KMS-11 (cell line): ENCODE results near the gene ELAVL1.

ENCODE experiments used
- H2AFZ ChIP-seq: fragments of 200-600 bp; sonication (generic); 2 replicates; pipeline ENCODE4 v1.6.1; 2016; ENCODE audit warnings: antibody characterized with exemption, mixed run types, low read depth
- H3K27ac ChIP-seq: fragments of 200-600 bp; sonication (generic); 2 replicates; pipeline ENCODE4 v1.6.1; 2016; ENCODE audit warnings: mild to moderate bottlenecking, mixed run types
- H3K27me3 ChIP-seq: fragments of 200-600 bp; sonication (generic); 2 replicates; pipeline ENCODE4 v1.6.1; 2017; ENCODE audit warnings: mild to moderate bottlenecking, low read depth, mixed run types, moderate library complexity; ENCODE audit not compliant: insufficient read depth
- H3K36me3 ChIP-seq: fragments of 200-600 bp; sonication (generic); 2 replicates; pipeline ENCODE4 v1.6.1; 2017; ENCODE audit warnings: mild to moderate bottlenecking, mixed run types; ENCODE audit not compliant: insufficient read depth
- H3K4me1 ChIP-seq: fragments of 200-600 bp; sonication (generic); 2 replicates; pipeline ENCODE4 v1.6.1; 2016; ENCODE audit warnings: mild to moderate bottlenecking, low read depth, mixed run types; ENCODE audit not compliant: poor library complexity, severe bottlenecking
- H3K4me2 ChIP-seq: fragments of 200-600 bp; sonication (generic); 2 replicates; pipeline ENCODE4 v1.7.0; 2016; ENCODE audit warnings: mild to moderate bottlenecking, mixed run types
- H3K4me3 ChIP-seq: fragments of 200-600 bp; sonication (generic); IDR thresholded peaks from 2 replicates; pipeline ENCODE4 v1.6.1; 2017; ENCODE audit warnings: low read depth, low read length, mixed read lengths; ENCODE audit not compliant: insufficient read depth
- H3K79me2 ChIP-seq: fragments of 200-600 bp; sonication (generic); 2 replicates; pipeline ENCODE4 v1.6.1; 2016; ENCODE audit warnings: low read depth, mixed run types; ENCODE audit not compliant: insufficient read depth
- H3K9ac ChIP-seq: fragments of 200-600 bp; sonication (generic); 2 replicates; pipeline ENCODE4 v1.6.1; 2016; ENCODE audit warnings: mild to moderate bottlenecking, mixed run types
- H4K20me1 ChIP-seq: fragments of 200-600 bp; sonication (generic); 2 replicates; pipeline ENCODE4 v1.6.1; 2016; ENCODE audit warnings: mild to moderate bottlenecking, mixed run types; ENCODE audit not compliant: insufficient read depth
- CTCF ChIP-seq: fragments of 200-600 bp; sonication (generic); conservative IDR thresholded peaks from 2 replicates; pipeline ENCODE4 v1.6.1; 2017; ENCODE audit warnings: low read depth, mild to moderate bottlenecking, antibody characterized with exemption, low read length, moderate library complexity, mixed read lengths

Gene ELAVL1

GRCh38 chr19:7942981-7943443 lies 62.4 kb downstream of the ELAVL1 start:
- Histone ChIP-seq H2AFZ (peak overlapping the region; percentile 57), H3K4me2 (peak overlapping the region; percentile 76), H3K9ac (peak overlapping the region; percentile 99), H3K36me3 (no peaks in the 10 kb centered on the region), H3K79me2 (peaks cover 41% of the 10 kb centered on the region), H3K4me3 (no peak overlapping the region), H3K27ac (peak overlapping the region; percentile 90), H3K27me3 (no peaks in the 10 kb centered on the region), H3K4me1 (peaks cover 15% of the 10 kb centered on the region), H4K20me1 (no peaks in the 10 kb centered on the region)
- no peak for TF ChIP-seq CTCF

- H3K36me3 ChIP-seq, result no peaks in the 10 kb centered on the region
- H3K79me2 ChIP-seq, result peaks cover 43% of the 10 kb centered on the region
- no peak overlapping the region for H3K4me3 ChIP-seq
- H3K4me2 ChIP-seq, result peak overlapping the region; percentile 76
- no peak for TF ChIP-seq CTCF
- no peak overlapping the region for H3K27ac ChIP-seq
- H3K27me3 ChIP-seq, result no peaks in the 10 kb centered on the region
- no peaks in the 10 kb centered on the region for H4K20me1 ChIP-seq
- H3K4me1 ChIP-seq, result peaks cover 15% of the 10 kb centered on the region
- H3K9ac ChIP-seq, result no peak overlapping the region; the same call in 1 of the 2 replicates
- H2AFZ ChIP-seq, result no peak overlapping the region
Observed at GRCh38 chr19:7941895-7942596, 63.4 kb downstream of the ELAVL1 start.

GRCh38 chr19:7940841-7941240 lies 64.6 kb downstream of the ELAVL1 start:
- TF ChIP-seq CTCF, result no peak
- H3K27ac ChIP-seq, result no peak overlapping the region
- H4K20me1 ChIP-seq, result no peaks in the 10 kb centered on the region
- H3K36me3 ChIP-seq, result no peaks in the 10 kb centered on the region; the same call in 1 of the 2 replicates
- no peak overlapping the region for H3K4me3 ChIP-seq
- H3K27me3 ChIP-seq, result no peaks in the 10 kb centered on the region
- H3K4me1 ChIP-seq, result peaks cover 15% of the 10 kb centered on the region
- peaks cover 43% of the 10 kb centered on the region for H3K79me2 ChIP-seq
- H2AFZ ChIP-seq, result no peak overlapping the region
- H3K9ac ChIP-seq, result no peak overlapping the region
- H3K4me2 ChIP-seq, result no peak overlapping the region

GRCh38 chr19:7934766-7935165 lies 70.7 kb downstream of the ELAVL1 start:
- H3K4me1 ChIP-seq, result no peaks in the 10 kb centered on the region
- no peaks in the 10 kb centered on the region for H3K27me3 ChIP-seq
- TF ChIP-seq CTCF, result no peak
- H4K20me1 ChIP-seq, result no peaks in the 10 kb centered on the region
- H2AFZ ChIP-seq, result no peak overlapping the region
- peaks cover 5% of the 10 kb centered on the region; the same call in 1 of the 2 replicates for H3K79me2 ChIP-seq
- no peak overlapping the region for H3K4me3 ChIP-seq
- H3K27ac ChIP-seq, result no peak overlapping the region
- H3K4me2 ChIP-seq, result no peak overlapping the region
- no peak overlapping the region for H3K9ac ChIP-seq
- H3K36me3 ChIP-seq, result no peaks in the 10 kb centered on the region; the same call in 1 of the 2 replicates
